Adrenal gland (tissue), 12 donors: Measurements from ENCODE around the gene ARHGAP32. TPM values are rescaled to one million over a fixed set of nuclear protein-coding genes. Genes with fewer than 3 reads are reported as not detected.

Experiments used
- DNase-seq, 7 donors: peaks; one replicate each; pipeline ENCODE4 v3.0.0-alpha.2; 2019 to 2020
- H3K27ac ChIP-seq, 5 donors: fragments of 200-600 bp; sonication (generic) in 4 of 5; 1 replicate in 3 of 5; 2 replicates in 2 of 5; pipeline versions ENCODE4 v1.5.1 to v1.8.0; 2016 to 2020; ENCODE audit warnings: mild to moderate bottlenecking in 1 of 5
- H3K27me3 ChIP-seq: fragments of 200-600 bp; 2 replicates; pipeline ENCODE4 v1.8.0; 2021
- H3K36me3 ChIP-seq, 2 donors: fragments of 200-600 bp; replicated peaks in 1 of 2; 1 replicate in 1 of 2; 2 replicates in 1 of 2; pipeline versions ENCODE4 v1.5.1 to v1.8.0; 2018 to 2022
- H3K4me1 ChIP-seq, 2 donors: fragments of 200-600 bp; replicated peaks in 1 of 2; 1 replicate in 1 of 2; 2 replicates in 1 of 2; pipeline versions ENCODE4 v1.5.1 to v1.8.0; 2018 to 2021
- H3K4me3 ChIP-seq, 4 donors: fragments of 200-600 bp; sonication (generic) in 3 of 4; one replicate each; pipeline ENCODE4 v1.5.1; 2016 to 2018
- H3K9me3 ChIP-seq, 3 donors: fragments of 200-600 bp; sonication (generic) in 1 of 3; replicated peaks in 1 of 3; 1 replicate in 2 of 3; 2 replicates in 1 of 3; pipeline versions ENCODE4 v1.5.1 to v1.8.0; 2016 to 2021
- CTCF ChIP-seq, 6 experiments: fragments of 450-650 bp in 4 of 6; fragments of 200-600 bp in 2 of 6; sonication (generic) in 1 of 6; IDR thresholded peaks; 1 replicate in 5 of 6; 2 replicates in 1 of 6; pipeline versions ENCODE4 v1.5.1 to v1.8.0; 2016 to 2021; ENCODE audit warnings: antibody characterized with exemption in 6 of 6, mild to moderate bottlenecking in 2 of 6, moderate library complexity in 1 of 6
- POLR2A ChIP-seq, 2 donors: fragments of 450-650 bp; IDR thresholded peaks; one replicate each; pipeline ENCODE4 v1.6.1; 2017; ENCODE audit warnings: antibody characterized with exemption in 2 of 2, mild to moderate bottlenecking in 2 of 2, moderate library complexity in 1 of 2
- WGBS, 4 donors: extraction: QIAGEN DNeasy Blood & Tissue Kit in 2 of 4; methylation state at CpG; one replicate each; pipeline versions ENCODE4 v1.1.5 to v1.1.7; 2013 to 2017; 5-methylcytosine and 5-hydroxymethylcytosine counted together
- intact Hi-C, 2 donors: fragments of 100-400 bp; cut with DNase I; formaldehyde crosslinking; loops; one replicate each; pipeline versions ENCODE4 v1.14.1 to v1.15.0; 2022 to 2023
- polyA plus RNA-seq, 3 donors: library from polyadenylated mRNA; stranded (reverse); fragments of 200-250 nt in 2 of 3; fragments of 350-450 nt in 1 of 3; fragmentation: Illumina TruSeq in 1 of 3; extraction: RNeasy Lipid Tissue Mini Kit (QIAGEN cat#74804) in 1 of 3; gene quantifications; one replicate each; pipeline ENCODE4 v1.2.3, GENCODE V29; 2013 to 2014
- total RNA-seq, 9 donors: library from RNA; depleted of rRNA in 4 of 9; stranded (reverse); fragments of >200 nt in 4 of 9; fragments of 120-200 nt in 1 of 9; fragmentation: NEBNext Ultra II Directional in 1 of 9; extraction: Animal tissue kit (Norgen Biotek cat#: 25700) in 1 of 9; gene quantifications; one replicate each; pipeline versions ENCODE4 v1.1.0 to v1.2.4, GENCODE V29; 2013 to 2023
- donor health status: healthy with polysubstance abuse.
- donor health status: Bipolar disorder and iron deficiency.
- donor health status: DM: yes; HTN: yes; CAD: no.
- donor health status: DM: no; HTN: no; CAD: no.
- donor health status: DM: no; HTN: no; CAD: no.
- donor health status: DM: yes; HTN: yes; CAD: no.

ARHGAP32 gene
- total and polyA plus RNA-seq, 12 donors: 4.0 to 50.4 (median 26.2) TPM

DNA sequence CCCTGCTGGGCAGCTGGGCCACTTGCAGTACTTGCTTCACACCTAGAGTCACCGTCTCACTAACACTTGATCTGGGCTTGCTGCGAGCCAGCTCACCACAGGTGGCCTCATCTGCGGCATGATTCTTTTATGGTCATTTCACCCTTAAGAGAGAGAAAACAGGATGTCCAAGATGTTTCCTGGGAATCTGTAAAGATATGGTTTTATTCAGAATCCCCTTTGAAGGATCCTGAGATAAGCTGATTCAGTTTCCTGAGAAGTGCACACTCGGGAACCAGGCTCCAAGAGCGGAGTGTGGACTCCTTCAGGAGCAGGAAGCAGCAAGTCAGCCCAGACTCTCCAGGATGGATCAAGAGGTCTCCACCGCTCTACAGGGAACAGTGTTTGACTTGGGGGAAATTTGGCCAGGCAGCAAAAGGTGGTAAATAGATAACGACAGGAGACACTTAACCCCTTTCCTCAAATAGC lies 227.6 kb downstream of the ARHGAP32 start:
- DNase-seq: no peak
- Histone ChIP-seq H3K27me3 (no peaks in the 10 kb centered on the region), H3K27ac (no peak overlapping the region), H3K9me3 (no peaks in the 10 kb centered on the region), H3K36me3 (no peaks in the 10 kb centered on the region), H3K4me3 (no peak overlapping the region), H3K4me1 (no peaks in the 10 kb centered on the region)
- WGBS, 4 donors: 81 to 86% (median 82%) methylated on average over 7 of the region's 7 CpGs
- TF ChIP-seq POLR2A (IDR thresholded peaks at IDR 0.05) (no peak), CTCF (IDR thresholded peaks at IDR 0.05) (no peak)
- intact Hi-C loops: no loop called here

- Histone ChIP-seq H3K9me3 (no peaks in the 10 kb centered on the region), H3K4me3 (no peak overlapping the region), H3K27me3 (no peaks in the 10 kb centered on the region), H3K27ac (no peak overlapping the region), H3K36me3 (no peaks in the 10 kb centered on the region), H3K4me1 (no peaks in the 10 kb centered on the region)
- intact Hi-C loops: no loop called here
- 82 to 91% (median 86%) methylated on average over 3 of the region's 3 CpGs for WGBS, 4 donors
- no peak for DNase-seq
- TF ChIP-seq POLR2A (IDR thresholded peaks at IDR 0.05) (no peak), CTCF (IDR thresholded peaks at IDR 0.05) (no peak)
Observed at GRCh38 chr11:128963744-128964325, 228.3 kb downstream of the ARHGAP32 start.

DNA sequence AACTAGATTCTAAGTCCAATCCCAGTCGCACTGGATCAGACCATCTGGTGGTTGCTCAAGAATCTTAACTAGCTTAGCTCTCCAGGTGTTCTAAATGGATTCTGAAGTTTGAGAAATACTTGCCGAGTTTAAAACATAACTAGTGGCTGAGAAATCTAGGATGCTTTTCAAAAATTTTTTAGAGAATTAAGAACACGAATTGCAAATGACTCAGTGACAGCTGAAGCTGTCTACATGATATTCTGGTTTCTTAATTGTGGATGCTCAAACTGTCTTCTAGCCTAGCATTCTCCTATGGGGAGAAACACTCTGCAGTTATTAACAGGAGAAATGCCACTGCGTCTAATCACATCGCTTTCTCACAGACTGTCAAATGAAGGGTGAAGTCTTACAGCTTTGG lies 229.2 kb downstream of the ARHGAP32 start:
- no peaks in the 10 kb centered on the region for H3K27me3 ChIP-seq
- intact Hi-C loops: no loop called here
- WGBS, 4 donors: 93 to 96% (median 95%) methylated on average over 5 of the region's 5 CpGs

GRCh38 chr11:128961645-128962044 lies 230.5 kb downstream of the ARHGAP32 start:
- no peaks in the 10 kb centered on the region for H3K9me3 ChIP-seq
- no peak for TF ChIP-seq POLR2A (IDR thresholded peaks at IDR 0.05)
- TF ChIP-seq CTCF (IDR thresholded peaks at IDR 0.05): no peak
- intact Hi-C loops: no loop called here
- H3K27ac ChIP-seq: no peak overlapping the region
- no peaks in the 10 kb centered on the region for H3K36me3 ChIP-seq
- WGBS, 4 donors: 88 to 100% (median 98%) methylated on average over 2 of the region's 2 CpGs
- H3K4me3 ChIP-seq: no peak overlapping the region
- no peaks in the 10 kb centered on the region for H3K4me1 ChIP-seq
- no peaks in the 10 kb centered on the region for H3K27me3 ChIP-seq
- DNase-seq: no peak

More for the DNA sequence above, 229.2 kb downstream of the ARHGAP32 start:
- Histone ChIP-seq H3K27ac (no peak overlapping the region), H3K9me3 (no peaks in the 10 kb centered on the region), H3K4me3 (no peak overlapping the region), H3K4me1 (no peaks in the 10 kb centered on the region), H3K36me3 (no peaks in the 10 kb centered on the region)
- no peak for DNase-seq
- no peak for TF ChIP-seq POLR2A (IDR thresholded peaks at IDR 0.05)
- TF ChIP-seq CTCF (IDR thresholded peaks at IDR 0.05): no peak
